Ascending aorta (tissue), 2 donors: ENCODE results near the gene HS3ST1. TPM values are rescaled to one million over a fixed set of nuclear protein-coding genes. Genes with fewer than 3 reads are reported as not detected.

Source experiments
- DNase-seq, 2 donors: peaks; one replicate each; pipeline ENCODE4 v3.0.0-alpha.2; 2019; ENCODE audit warnings: low spot score in 2 of 2
- H3K27ac ChIP-seq, 2 donors: fragments of 200-600 bp; sonication (generic); one replicate each; pipeline ENCODE4 v1.5.1; 2016 to 2017; ENCODE audit warnings: mild to moderate bottlenecking in 1 of 2
- H3K27me3 ChIP-seq: fragments of 200-600 bp; sonication (generic); one replicate; pipeline ENCODE4 v1.5.1; 2017
- H3K36me3 ChIP-seq, 2 donors: fragments of 200-600 bp; sonication (generic); one replicate each; pipeline ENCODE4 v1.5.1; 2016
- H3K4me1 ChIP-seq, 2 donors: fragments of 200-600 bp; sonication (generic); one replicate each; pipeline ENCODE4 v1.5.1; 2016 to 2017; ENCODE audit warnings: mild to moderate bottlenecking in 1 of 2
- H3K4me3 ChIP-seq, 2 donors: fragments of 200-600 bp; sonication (generic); one replicate each; pipeline ENCODE4 v1.5.1; 2016 to 2017; ENCODE audit warnings: mild to moderate bottlenecking in 1 of 2
- H3K9me3 ChIP-seq, 2 donors: fragments of 200-600 bp; sonication (generic); one replicate each; pipeline ENCODE4 v1.5.1; 2016
- CTCF ChIP-seq, 3 experiments: fragments of 200-600 bp in 2 of 3; fragments of 450-650 bp in 1 of 3; sonication (generic) in 2 of 3; IDR thresholded peaks; one replicate each; pipeline ENCODE4 v1.5.1; 2016 to 2019; ENCODE audit warnings: antibody characterized with exemption in 3 of 3, mild to moderate bottlenecking in 1 of 3, moderate library complexity in 1 of 3
- intact Hi-C: fragments of 100-400 bp; cut with DNase I; formaldehyde crosslinking; loops from one replicate; pipeline ENCODE4 v1.15.1; 2023
- total RNA-seq: library from RNA; depleted of rRNA; stranded (reverse); fragments of >200 nt; gene quantifications from one replicate; pipeline ENCODE4 v1.1.0, GENCODE V29; 2016

Gene HS3ST1
- total RNA-seq, 1 donor from 2014 or later, result 0.64 TPM

GRCh38 chr4:11415409-11416070 is 13.2 kb downstream of the HS3ST1 start:
- Histone ChIP-seq H3K36me3 (no peaks in the 10 kb centered on the region), H3K4me3 (no peak overlapping the region)
- intact Hi-C loops, result no loop called here

GRCh38 chr4:11412211-11412610 is 16.5 kb downstream of the HS3ST1 start:
- no peak for TF ChIP-seq CTCF (IDR thresholded peaks at IDR 0.05)
- Histone ChIP-seq H3K4me3 (no peak overlapping the region), H3K27ac (no peak overlapping the region), H3K4me1 (no peaks in the 10 kb centered on the region), H3K9me3 (no peaks in the 10 kb centered on the region), H3K36me3 (no peaks in the 10 kb centered on the region), H3K27me3 (no peaks in the 10 kb centered on the region)
- intact Hi-C loops, result no loop called here
- no peak for DNase-seq

More at GRCh38 chr4:11415409-11416070, 13.2 kb downstream of the HS3ST1 start:
- H3K27me3 ChIP-seq, result no peaks in the 10 kb centered on the region
- no peak overlapping the region for H3K27ac ChIP-seq
- H3K9me3 ChIP-seq, result no peaks in the 10 kb centered on the region
- H3K4me1 ChIP-seq, result no peaks in the 10 kb centered on the region
- no peak for TF ChIP-seq CTCF (IDR thresholded peaks at IDR 0.05)
- DNase-seq, result no peak

GRCh38 chr4:11409632-11410031 is 19.1 kb downstream of the HS3ST1 start:
- no peak for TF ChIP-seq CTCF (IDR thresholded peaks at IDR 0.05)
- no peak overlapping the region for H3K27ac ChIP-seq
- H3K4me3 ChIP-seq, result no peak overlapping the region
- H3K27me3 ChIP-seq, result no peaks in the 10 kb centered on the region
- no peaks in the 10 kb centered on the region for H3K36me3 ChIP-seq
- intact Hi-C loops, result no loop called here
- no peaks in the 10 kb centered on the region for H3K4me1 ChIP-seq
- no peak for DNase-seq
- no peaks in the 10 kb centered on the region for H3K9me3 ChIP-seq

- no peaks in the 10 kb centered on the region for H3K9me3 ChIP-seq
- intact Hi-C loops, result no loop called here
- no peaks in the 10 kb centered on the region for H3K4me1 ChIP-seq
- H3K27me3 ChIP-seq, result no peaks in the 10 kb centered on the region
- no peak overlapping the region for H3K27ac ChIP-seq
- H3K4me3 ChIP-seq, result no peak overlapping the region
- no peaks in the 10 kb centered on the region for H3K36me3 ChIP-seq
- TF ChIP-seq CTCF (IDR thresholded peaks at IDR 0.05), result no peak
- DNase-seq, result no peak
These were observed 20.3 kb downstream of the HS3ST1 start for GRCh38 chr4:11408233-11408967.

GRCh38 chr4:11407551-11407950 is 21.1 kb downstream of the HS3ST1 start:
- H3K4me1 ChIP-seq, result no peaks in the 10 kb centered on the region

More at GRCh38 chr4:11407551-11407950, 21.1 kb downstream of the HS3ST1 start:
- H3K27ac ChIP-seq, result no peak overlapping the region
- no peaks in the 10 kb centered on the region for H3K36me3 ChIP-seq
- intact Hi-C loops, result no loop called here
- H3K4me3 ChIP-seq, result no peak overlapping the region
- DNase-seq, result no peak
- TF ChIP-seq CTCF (IDR thresholded peaks at IDR 0.05), result no peak
- no peaks in the 10 kb centered on the region for H3K9me3 ChIP-seq
- no peaks in the 10 kb centered on the region for H3K27me3 ChIP-seq
